Chondrocyte (in vitro differentiated cells): Measurements from ENCODE around the gene STXBP5L. TPM values are rescaled to one million over a fixed set of nuclear protein-coding genes. Genes with fewer than 3 reads are reported as not detected.

Source experiments
- DNase-seq: peaks from one replicate; pipeline ENCODE4 v3.0.0; 2021; ENCODE audit warnings: mixed read lengths, low spot score
- H3K27ac Mint-ChIP-seq: one replicate; pipeline ENCODE4 v1.8.0; 2021; ENCODE audit warnings: mild to moderate bottlenecking, moderate library complexity, mixed read lengths; ENCODE audit not compliant: unreplicated experiment
- H3K27me3 Mint-ChIP-seq: 2 replicates; pipeline ENCODE4 v1.8.0; 2021; ENCODE audit warnings: low read depth, mixed read lengths
- H3K36me3 Mint-ChIP-seq: 2 replicates; pipeline ENCODE4 v1.8.0; 2021; ENCODE audit warnings: low read depth, mixed read lengths
- H3K4me1 Mint-ChIP-seq: 2 replicates; pipeline ENCODE4 v1.8.0; 2021; ENCODE audit warnings: low read depth, mild to moderate bottlenecking, mixed read lengths
- H3K4me3 Mint-ChIP-seq: one replicate; pipeline ENCODE4 v1.8.0; 2021; ENCODE audit warnings: mild to moderate bottlenecking, moderate library complexity, mixed read lengths; ENCODE audit not compliant: unreplicated experiment
- H3K9me3 Mint-ChIP-seq: 2 replicates; pipeline ENCODE4 v1.8.0; 2021; ENCODE audit warnings: low read depth, mixed read lengths
- total RNA-seq: library from RNA; stranded (reverse); gene quantifications from 3 replicates; pipeline ENCODE4 v1.2.1, GENCODE V29; 2021
- TF ChIP-seq, protein P1 (sequence below): fragments of 200-600 bp; sonication (generic); IDR thresholded peaks from 2 replicates; pipeline ENCODE4 v1.5.0; 2021; ENCODE audit warnings: antibody characterized with exemption, mild to moderate bottlenecking, moderate library complexity

The STXBP5L gene
- total RNA-seq, 1 donor from 2014 or later, result not detected

GRCh38 chr3:121126033-121126706, 218.2 kb downstream of the STXBP5L start:
- DNase-seq, result no peak

DNA sequence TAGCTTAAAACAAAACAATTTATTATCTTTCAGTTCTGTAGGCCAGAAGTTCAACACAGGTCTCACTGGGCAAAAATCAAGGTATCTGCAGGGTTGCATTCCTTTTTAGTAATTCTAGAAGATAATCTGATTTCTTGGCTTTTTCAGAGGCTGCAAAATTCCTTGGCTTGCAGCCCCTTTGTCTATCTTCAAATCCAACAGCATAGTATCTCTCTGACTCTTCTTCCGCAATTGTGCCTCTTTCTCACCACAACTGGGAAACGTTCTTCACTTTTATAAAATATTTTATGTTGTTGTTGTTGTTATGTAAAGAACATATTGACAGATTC, 218.7 kb downstream of the STXBP5L start:
- Mint-ChIP-seq H3K36me3 (no peaks in the 10 kb centered on the region), H3K9me3 (no peaks in the 10 kb centered on the region), H3K27ac (no peak overlapping the region), H3K4me1 (no peaks in the 10 kb centered on the region), H3K4me3 (no peak overlapping the region), H3K27me3 (peaks cover 6% of the 10 kb centered on the region)
- TF ChIP-seq, protein P1, sequence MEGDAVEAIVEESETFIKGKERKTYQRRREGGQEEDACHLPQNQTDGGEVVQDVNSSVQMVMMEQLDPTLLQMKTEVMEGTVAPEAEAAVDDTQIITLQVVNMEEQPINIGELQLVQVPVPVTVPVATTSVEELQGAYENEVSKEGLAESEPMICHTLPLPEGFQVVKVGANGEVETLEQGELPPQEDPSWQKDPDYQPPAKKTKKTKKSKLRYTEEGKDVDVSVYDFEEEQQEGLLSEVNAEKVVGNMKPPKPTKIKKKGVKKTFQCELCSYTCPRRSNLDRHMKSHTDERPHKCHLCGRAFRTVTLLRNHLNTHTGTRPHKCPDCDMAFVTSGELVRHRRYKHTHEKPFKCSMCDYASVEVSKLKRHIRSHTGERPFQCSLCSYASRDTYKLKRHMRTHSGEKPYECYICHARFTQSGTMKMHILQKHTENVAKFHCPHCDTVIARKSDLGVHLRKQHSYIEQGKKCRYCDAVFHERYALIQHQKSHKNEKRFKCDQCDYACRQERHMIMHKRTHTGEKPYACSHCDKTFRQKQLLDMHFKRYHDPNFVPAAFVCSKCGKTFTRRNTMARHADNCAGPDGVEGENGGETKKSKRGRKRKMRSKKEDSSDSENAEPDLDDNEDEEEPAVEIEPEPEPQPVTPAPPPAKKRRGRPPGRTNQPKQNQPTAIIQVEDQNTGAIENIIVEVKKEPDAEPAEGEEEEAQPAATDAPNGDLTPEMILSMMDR, result no peak
- DNase-seq, result no peak

More at GRCh38 chr3:121126033-121126706, 218.2 kb downstream of the STXBP5L start:
- no peaks in the 10 kb centered on the region for H3K4me1 Mint-ChIP-seq
- no peaks in the 10 kb centered on the region for H3K36me3 Mint-ChIP-seq
- no peak overlapping the region for H3K4me3 Mint-ChIP-seq
- H3K27ac Mint-ChIP-seq, result no peak overlapping the region
- H3K27me3 Mint-ChIP-seq, result peaks cover 6% of the 10 kb centered on the region
- no peaks in the 10 kb centered on the region for H3K9me3 Mint-ChIP-seq
- TF ChIP-seq, protein P1, result no peak

DNA sequence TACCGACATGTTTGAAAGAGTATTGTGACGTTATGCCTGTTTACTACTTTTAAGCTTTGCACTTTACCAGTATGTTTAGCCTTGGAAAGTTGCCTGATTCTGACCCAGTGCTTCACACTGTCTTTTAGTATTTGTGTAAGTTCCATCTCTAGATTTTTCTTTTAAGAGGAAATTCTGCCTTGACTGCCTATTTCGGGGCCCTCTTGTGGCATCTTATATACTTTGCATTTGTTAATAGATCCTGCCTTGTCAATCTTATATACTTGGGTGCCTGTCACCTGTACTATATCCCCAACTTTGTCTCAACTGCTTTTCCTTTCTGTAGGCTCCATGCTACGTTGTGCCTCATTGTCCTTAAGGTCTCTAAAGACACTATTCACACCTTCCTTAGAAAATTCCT, 244.6 kb downstream of the STXBP5L start:
- Mint-ChIP-seq H3K27me3 (no peaks in the 10 kb centered on the region), H3K4me1 (peaks cover 7% of the 10 kb centered on the region), H3K4me3 (no peak overlapping the region), H3K9me3 (peaks cover 10% of the 10 kb centered on the region), H3K27ac (no peak overlapping the region), H3K36me3 (no peaks in the 10 kb centered on the region)
- TF ChIP-seq, protein P1, result peak; percentile 69
- no peak for DNase-seq

GRCh38 chr3:121153851-121154250, 245.8 kb downstream of the STXBP5L start:
- H3K4me3 Mint-ChIP-seq, result no peak overlapping the region
- H3K27ac Mint-ChIP-seq, result no peak overlapping the region
- H3K4me1 Mint-ChIP-seq, result peaks cover 7% of the 10 kb centered on the region
- no peaks in the 10 kb centered on the region for H3K27me3 Mint-ChIP-seq
- H3K9me3 Mint-ChIP-seq, result no peaks in the 10 kb centered on the region
- DNase-seq, result no peak
- TF ChIP-seq, protein P1, result no peak
- no peaks in the 10 kb centered on the region for H3K36me3 Mint-ChIP-seq

GRCh38 chr3:121155028-121155427, 247.0 kb downstream of the STXBP5L start:
- no peak for DNase-seq
- no peaks in the 10 kb centered on the region for H3K9me3 Mint-ChIP-seq
- no peaks in the 10 kb centered on the region for H3K36me3 Mint-ChIP-seq
- TF ChIP-seq, protein P1, result no peak
- H3K4me1 Mint-ChIP-seq, result peaks cover 7% of the 10 kb centered on the region
- H3K27me3 Mint-ChIP-seq, result no peaks in the 10 kb centered on the region
- H3K4me3 Mint-ChIP-seq, result no peak overlapping the region
- no peak overlapping the region for H3K27ac Mint-ChIP-seq
